Inflammatory macrophage treated with lipopolysaccharide for 4 hours (primary cell): ENCODE results near the gene DKC1.

Source experiments
- DNase-seq: peaks from one replicate; pipeline ENCODE4 v3.0.0-alpha.2; 2020

The DKC1 gene

GRCh38 chrX:154762537-154763296 lies at the start of gene DKC1:
Gene DKC1 (plus strand): TSS chrX:154762864. CDS start chrX:154762966, 102 bp downstream.
- DNase-seq = peak; percentile 96

GRCh38 chrX:154714925-154715324 lies 47.7 kb upstream of the DKC1 start:
- no peak for DNase-seq

GRCh38 chrX:154715825-154716224 lies 46.8 kb upstream of the DKC1 start:
- DNase-seq = no peak

- no peak for DNase-seq
Observed at GRCh38 chrX:154717824-154718223, 44.8 kb upstream of the DKC1 start.

GRCh38 chrX:154718616-154719015 lies 44.0 kb upstream of the DKC1 start:
- peak; percentile 78 for DNase-seq

DNA sequence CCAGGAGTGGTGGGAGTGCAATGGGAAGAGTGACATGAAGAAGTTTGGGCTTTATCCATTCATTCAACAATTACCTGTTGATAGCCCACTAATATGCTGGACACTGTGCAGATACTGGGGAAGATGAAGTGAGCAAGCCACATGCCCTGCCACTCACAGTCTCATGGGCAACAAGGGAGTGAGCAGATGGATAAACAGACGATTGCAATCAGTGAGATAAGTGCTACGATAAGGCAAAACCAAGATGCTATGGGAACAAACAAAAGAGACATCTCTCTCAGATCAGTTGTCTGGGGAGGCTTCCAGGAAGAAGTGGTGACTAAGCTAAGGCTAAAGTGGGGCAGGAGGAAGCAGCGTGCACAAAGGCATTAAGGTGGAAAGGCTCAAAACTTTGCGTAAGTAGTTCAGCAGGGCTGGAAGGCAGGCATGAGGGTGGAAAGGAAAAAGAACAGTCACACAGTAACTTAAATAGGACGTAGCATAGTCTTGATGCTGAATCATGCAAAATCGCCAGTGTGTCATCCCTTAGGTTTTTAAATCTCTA lies 43.5 kb upstream of the DKC1 start:
- DNase-seq = peak; percentile 50

DNA sequence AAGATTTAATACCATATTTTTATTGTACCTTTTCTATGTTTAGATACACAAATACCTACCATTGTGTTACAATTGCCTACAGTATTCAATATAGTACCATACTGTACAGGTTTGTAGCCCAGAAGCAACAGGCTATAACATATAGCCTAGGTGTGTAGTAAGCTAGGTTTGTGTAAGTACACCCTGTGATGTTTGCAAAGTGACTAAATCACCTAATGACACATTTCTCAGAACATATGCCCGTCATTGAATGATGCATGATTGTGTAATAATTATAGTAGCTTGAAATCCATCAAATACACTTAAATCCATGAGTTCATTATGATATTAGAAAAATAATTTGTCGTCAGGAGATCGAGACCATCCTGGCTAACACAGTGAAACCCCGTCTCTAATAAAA lies 42.6 kb upstream of the DKC1 start:
- DNase-seq = peak; percentile 39

- DNase-seq = no peak
Observed at GRCh38 chrX:154721155-154721554, 41.5 kb upstream of the DKC1 start.

GRCh38 chrX:154724993-154725756 lies 37.5 kb upstream of the DKC1 start:
- DNase-seq = peak; percentile 28

GRCh38 chrX:154727418-154727817 lies 35.2 kb upstream of the DKC1 start:
- DNase-seq = no peak

DNA sequence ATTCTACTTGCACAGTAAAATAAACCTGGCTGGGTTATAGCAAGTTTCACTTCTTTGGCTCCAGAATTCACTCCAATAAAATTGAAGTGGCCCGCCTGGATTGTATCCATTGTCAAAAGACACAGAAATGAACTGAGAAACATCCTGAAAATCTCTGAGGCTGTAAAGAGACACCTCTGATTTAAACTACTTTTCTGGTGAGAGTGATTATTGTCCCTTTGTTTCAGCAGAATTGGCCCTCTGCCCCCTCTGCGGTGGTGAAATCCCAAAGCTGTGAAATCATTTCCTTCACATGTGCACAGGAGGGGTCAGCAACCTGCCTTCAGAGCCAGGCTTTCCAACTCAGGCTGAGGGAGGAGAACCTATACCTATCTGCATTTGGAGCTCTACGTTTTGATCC lies 34.8 kb upstream of the DKC1 start:
- no peak for DNase-seq

GRCh38 chrX:154728431-154729190 lies 34.1 kb upstream of the DKC1 start:
- no peak for DNase-seq

- no peak for DNase-seq
Observed at GRCh38 chrX:154729439-154729838, 33.2 kb upstream of the DKC1 start.

GRCh38 chrX:154730253-154730891 lies 32.3 kb upstream of the DKC1 start:
- no peak for DNase-seq

GRCh38 chrX:154731184-154731583 lies 31.5 kb upstream of the DKC1 start:
- DNase-seq = no peak

DNA sequence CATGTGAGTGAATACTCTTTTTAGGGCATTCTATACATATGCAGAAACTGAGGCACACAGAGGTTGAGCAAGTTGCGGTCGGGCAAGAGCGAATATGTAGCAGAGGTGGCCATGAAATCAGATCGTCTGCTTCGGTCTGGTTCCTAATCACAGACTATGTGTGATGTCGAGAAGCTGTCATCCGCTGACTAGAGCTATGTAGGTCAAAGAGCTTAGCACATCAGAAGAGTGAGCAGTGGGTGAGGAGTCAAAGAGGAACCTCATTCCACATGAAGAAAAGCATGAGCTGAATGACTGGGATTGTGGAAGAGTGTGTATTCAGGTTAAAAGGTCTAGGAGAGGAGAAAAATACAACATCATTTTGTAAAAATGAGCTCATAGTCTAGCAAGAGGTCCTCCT lies 30.8 kb upstream of the DKC1 start:
- DNase-seq = peak; percentile 79

GRCh38 chrX:154732421-154733065 lies 30.1 kb upstream of the DKC1 start:
- DNase-seq = no peak

DNA sequence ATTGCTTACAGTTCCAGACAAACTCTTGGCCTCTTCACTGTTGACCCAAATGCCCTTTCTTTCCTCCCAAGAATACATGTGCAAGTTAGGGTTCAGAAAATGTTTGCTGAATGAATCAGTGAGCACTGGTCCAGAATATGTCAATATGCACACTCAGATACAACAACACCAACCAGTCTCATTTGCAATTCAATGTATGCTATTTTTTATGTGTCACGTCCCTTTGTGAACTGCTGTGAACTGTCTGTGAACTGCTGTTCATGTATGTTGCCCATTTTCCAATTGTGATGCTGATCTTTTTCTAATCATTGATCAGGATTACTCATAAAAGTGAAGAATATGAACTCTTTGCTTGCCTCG lies 29.6 kb upstream of the DKC1 start:
- no peak for DNase-seq

DNA sequence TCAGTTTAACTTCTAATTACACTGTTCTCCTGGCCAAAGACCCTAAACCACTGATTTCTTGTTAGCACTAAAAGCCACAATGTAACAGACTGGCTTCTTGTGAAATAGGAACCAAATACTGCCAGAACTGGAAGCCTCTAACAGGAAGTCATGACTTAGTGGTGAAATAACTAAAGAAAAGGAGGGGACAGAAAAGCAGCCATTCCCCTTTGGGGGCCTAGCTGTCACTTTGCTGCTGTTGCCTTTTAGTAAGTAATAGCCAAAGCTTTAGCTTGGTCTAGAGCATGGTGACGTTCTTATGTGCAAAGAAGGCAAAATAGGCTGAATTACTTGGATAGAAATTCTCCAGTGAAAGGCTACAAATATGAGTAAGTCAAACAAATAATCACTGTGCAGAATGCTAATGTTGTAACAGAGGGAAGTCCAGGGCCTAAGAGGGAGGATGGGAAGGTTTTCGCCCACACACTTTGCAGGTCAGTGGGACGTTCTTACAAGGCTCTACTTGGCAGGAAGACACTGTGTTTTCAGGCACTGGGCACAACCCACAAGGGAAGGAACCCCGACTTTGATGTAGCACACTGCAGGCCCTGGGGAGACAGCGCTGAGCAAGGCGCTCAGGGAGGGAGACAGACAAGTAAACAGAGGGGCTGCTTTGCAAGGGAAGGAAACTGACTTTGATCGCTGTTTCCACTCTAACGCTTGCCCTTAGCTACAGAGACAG lies 28.4 kb upstream of the DKC1 start:
- peak; percentile 84 for DNase-seq

- no peak for DNase-seq
Observed at GRCh38 chrX:154735695-154736393, 26.8 kb upstream of the DKC1 start.

DNA sequence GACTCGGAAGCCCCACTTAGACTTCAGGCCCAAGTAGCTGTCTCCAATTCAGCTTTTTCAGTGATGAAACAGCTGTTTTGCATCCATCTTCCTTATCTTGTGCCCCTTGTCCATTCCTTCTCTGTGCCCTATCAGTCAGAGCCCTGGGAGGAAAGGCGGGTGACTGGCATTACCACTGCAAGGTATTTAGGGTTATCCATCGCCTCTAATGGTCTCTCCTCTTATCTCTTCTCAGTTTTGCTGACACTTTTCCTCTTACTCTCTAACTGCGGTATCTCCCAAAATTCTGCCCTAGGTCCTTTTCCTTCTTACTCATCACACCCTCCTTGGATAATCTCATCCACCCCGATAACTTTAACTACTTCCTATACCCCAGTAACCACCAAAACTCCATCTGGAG lies 25.5 kb upstream of the DKC1 start:
- no peak for DNase-seq
